ENCODE data around the gene FTO.

GRCh38 chr16:53757971-53758609, 54.1 kb downstream of the FTO start:
- no peak for TF ChIP-seq CTCF (IDR thresholded peaks at IDR 0.05)
- TF ChIP-seq POLR2A (IDR thresholded peaks at IDR 0.05), result no peak

Measured in testis (tissue), 2 donors.